Astrocyte (in vitro differentiated cells and primary cell): ENCODE data around the gene LRRC28. TPM values are rescaled to one million over a fixed set of nuclear protein-coding genes. Genes with fewer than 3 reads are reported as not detected.

Source experiments
- DNase-seq: peaks from one replicate; pipeline ENCODE4 v3.0.0-alpha.2; 2010; ENCODE audit warnings: low read depth
- FAIRE-seq: peaks from 2 replicates; lab custom pipeline; 2011; peaks lifted over from hg19 to GRCh38; lab: Jason Lieb, UNC
- H2AFZ ChIP-seq: 2 replicates; pipeline ENCODE4 v1.6.0; 2012; ENCODE audit warnings: low read depth, low read length, inconsistent platforms
- H3K27ac ChIP-seq: 2 replicates; pipeline ENCODE4 v1.5.1; 2011; ENCODE audit warnings: low read depth, low read length, inconsistent platforms
- H3K27me3 ChIP-seq: 2 replicates; pipeline ENCODE4 v1.6.0; 2011; ENCODE audit warnings: low read length, inconsistent platforms; ENCODE audit not compliant: insufficient read depth
- H3K36me3 ChIP-seq: 2 replicates; pipeline ENCODE4 v1.5.1; 2011; ENCODE audit warnings: low read length, inconsistent platforms; ENCODE audit not compliant: insufficient read depth
- H3K4me1 ChIP-seq: 2 replicates; pipeline ENCODE4 v1.5.1; 2011; ENCODE audit warnings: low read length, inconsistent platforms; ENCODE audit not compliant: insufficient read depth
- H3K4me2 ChIP-seq: 2 replicates; pipeline ENCODE4 v1.6.0; 2012; ENCODE audit warnings: low read length, inconsistent platforms
- H3K4me3 ChIP-seq: 2 replicates; pipeline ENCODE4 v1.5.1; 2011; ENCODE audit warnings: low read depth, mild to moderate bottlenecking, low read length, inconsistent platforms; ENCODE audit not compliant: insufficient read depth
- H3K79me2 ChIP-seq: 2 replicates; pipeline ENCODE4 v1.6.0; 2012; ENCODE audit warnings: mild to moderate bottlenecking, low read length, inconsistent platforms; ENCODE audit not compliant: insufficient read depth
- H3K9ac ChIP-seq: 2 replicates; pipeline ENCODE4 v1.6.0; 2012; ENCODE audit warnings: mild to moderate bottlenecking, low read length, inconsistent platforms
- H3K9me3 ChIP-seq: 2 replicates; pipeline ENCODE4 v1.5.1; 2012; ENCODE audit warnings: low read depth, mild to moderate bottlenecking, low read length, inconsistent platforms; ENCODE audit not compliant: insufficient read depth
- H4K20me1 ChIP-seq: 2 replicates; pipeline ENCODE4 v1.6.0; 2012; ENCODE audit warnings: low read length, inconsistent platforms; ENCODE audit not compliant: insufficient read depth
- H3K27ac Mint-ChIP-seq: one replicate; pipeline ENCODE4 v1.8.0; 2021; ENCODE audit warnings: mild to moderate bottlenecking, mixed read lengths; ENCODE audit not compliant: unreplicated experiment
- H3K27me3 Mint-ChIP-seq: one replicate; pipeline ENCODE4 v1.8.0; 2021; ENCODE audit warnings: low read depth, mixed read lengths; ENCODE audit not compliant: unreplicated experiment
- H3K36me3 Mint-ChIP-seq: one replicate; pipeline ENCODE4 v1.8.0; 2021; ENCODE audit warnings: low read depth, mixed read lengths; ENCODE audit not compliant: unreplicated experiment
- H3K4me1 Mint-ChIP-seq: one replicate; pipeline ENCODE4 v1.8.0; 2021; ENCODE audit warnings: low read depth, mixed read lengths; ENCODE audit not compliant: unreplicated experiment
- H3K4me3 Mint-ChIP-seq: one replicate; pipeline ENCODE4 v1.8.0; 2021; ENCODE audit warnings: mild to moderate bottlenecking, moderate library complexity, mixed read lengths; ENCODE audit not compliant: unreplicated experiment
- H3K9me3 Mint-ChIP-seq: one replicate; pipeline ENCODE4 v1.8.0; 2021; ENCODE audit warnings: mild to moderate bottlenecking, mixed read lengths; ENCODE audit not compliant: unreplicated experiment
- EZH2 ChIP-seq: IDR thresholded peaks from 2 replicates; pipeline ENCODE4 v1.6.1; 2012; ENCODE audit warnings: mild to moderate bottlenecking, low read length, inconsistent platforms; ENCODE audit not compliant: insufficient read depth
- total RNA-seq: library from RNA; stranded (reverse); gene quantifications from 2 replicates; pipeline ENCODE4 v1.2.1, GENCODE V29; 2021
- TF ChIP-seq, protein P1 (sequence below): IDR thresholded peaks from 2 replicates; pipeline ENCODE4 v1.5.1; 2011; ENCODE audit warnings: low read depth, mild to moderate bottlenecking, inconsistent platforms, low read length, moderate library complexity; ENCODE audit not compliant: insufficient read depth

The LRRC28 gene
- total RNA-seq, 1 donor from 2014 or later, result 28.1 TPM

- no peaks in the 10 kb centered on the region for H3K27me3 ChIP-seq
- no peaks in the 10 kb centered on the region for H3K79me2 ChIP-seq
- no peak for TF ChIP-seq EZH2
- H3K4me3 ChIP-seq, result no peak overlapping the region
- no peak overlapping the region for H3K9ac ChIP-seq
- Mint-ChIP-seq H3K9me3 (peaks cover 3% of the 10 kb centered on the region), H3K36me3 (peaks cover 12% of the 10 kb centered on the region), H3K27ac (no peak overlapping the region), H3K27me3 (no peaks in the 10 kb centered on the region), H3K4me3 (no peak overlapping the region), H3K4me1 (peaks cover 13% of the 10 kb centered on the region)
- no peak overlapping the region for H2AFZ ChIP-seq
- H3K27ac ChIP-seq, result no peak overlapping the region
- no peaks in the 10 kb centered on the region for H4K20me1 ChIP-seq
- no peaks in the 10 kb centered on the region for H3K9me3 ChIP-seq
- peaks cover 9% of the 10 kb centered on the region for H3K36me3 ChIP-seq
- H3K4me1 ChIP-seq, result peaks cover 7% of the 10 kb centered on the region
- DNase-seq, result no peak
- no peak for FAIRE-seq
- no peak overlapping the region for H3K4me2 ChIP-seq
Observed at GRCh38 chr15:99207672-99208071, 43.6 kb upstream of the LRRC28 start.

DNA sequence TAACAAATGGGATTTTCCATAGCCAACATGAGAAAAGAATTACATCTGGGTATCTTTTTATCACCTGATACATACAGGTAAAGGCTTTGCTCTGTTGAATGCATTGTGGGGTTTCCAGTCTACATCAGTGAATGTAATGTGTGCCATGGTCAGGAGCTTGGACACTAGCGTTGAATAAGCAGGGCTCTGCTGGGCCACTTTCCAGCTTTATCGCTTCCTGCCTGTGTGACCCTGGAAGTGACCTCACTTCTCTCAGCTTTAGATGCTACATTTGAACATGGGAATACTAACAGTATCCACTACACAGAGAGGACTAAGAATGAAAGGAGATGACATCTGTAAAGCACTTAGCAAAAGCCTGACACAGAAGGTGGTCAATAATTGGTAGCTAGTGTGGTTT is 42.0 kb upstream of the LRRC28 start:
- Mint-ChIP-seq H3K27me3 (no peaks in the 10 kb centered on the region), H3K9me3 (peaks cover 3% of the 10 kb centered on the region), H3K4me3 (no peak overlapping the region), H3K36me3 (peaks cover 12% of the 10 kb centered on the region), H3K4me1 (peaks cover 14% of the 10 kb centered on the region), H3K27ac (no peak overlapping the region)
- FAIRE-seq, result no peak
- TF ChIP-seq, protein P1, sequence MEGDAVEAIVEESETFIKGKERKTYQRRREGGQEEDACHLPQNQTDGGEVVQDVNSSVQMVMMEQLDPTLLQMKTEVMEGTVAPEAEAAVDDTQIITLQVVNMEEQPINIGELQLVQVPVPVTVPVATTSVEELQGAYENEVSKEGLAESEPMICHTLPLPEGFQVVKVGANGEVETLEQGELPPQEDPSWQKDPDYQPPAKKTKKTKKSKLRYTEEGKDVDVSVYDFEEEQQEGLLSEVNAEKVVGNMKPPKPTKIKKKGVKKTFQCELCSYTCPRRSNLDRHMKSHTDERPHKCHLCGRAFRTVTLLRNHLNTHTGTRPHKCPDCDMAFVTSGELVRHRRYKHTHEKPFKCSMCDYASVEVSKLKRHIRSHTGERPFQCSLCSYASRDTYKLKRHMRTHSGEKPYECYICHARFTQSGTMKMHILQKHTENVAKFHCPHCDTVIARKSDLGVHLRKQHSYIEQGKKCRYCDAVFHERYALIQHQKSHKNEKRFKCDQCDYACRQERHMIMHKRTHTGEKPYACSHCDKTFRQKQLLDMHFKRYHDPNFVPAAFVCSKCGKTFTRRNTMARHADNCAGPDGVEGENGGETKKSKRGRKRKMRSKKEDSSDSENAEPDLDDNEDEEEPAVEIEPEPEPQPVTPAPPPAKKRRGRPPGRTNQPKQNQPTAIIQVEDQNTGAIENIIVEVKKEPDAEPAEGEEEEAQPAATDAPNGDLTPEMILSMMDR, result no peak
- no peak for TF ChIP-seq EZH2
- Histone ChIP-seq H3K4me1 (peaks cover 7% of the 10 kb centered on the region), H3K27ac (no peak overlapping the region), H3K4me2 (no peak overlapping the region), H4K20me1 (no peaks in the 10 kb centered on the region), H3K9ac (no peak overlapping the region), H2AFZ (no peak overlapping the region), H3K79me2 (no peaks in the 10 kb centered on the region), H3K36me3 (peaks cover 9% of the 10 kb centered on the region), H3K27me3 (no peaks in the 10 kb centered on the region), H3K4me3 (no peak overlapping the region), H3K9me3 (no peaks in the 10 kb centered on the region)
- no peak for DNase-seq

GRCh38 chr15:99210334-99210733 is 40.9 kb upstream of the LRRC28 start:
- Histone ChIP-seq H3K27ac (no peak overlapping the region), H3K9me3 (no peaks in the 10 kb centered on the region), H3K27me3 (no peaks in the 10 kb centered on the region), H3K4me1 (peaks cover 7% of the 10 kb centered on the region), H3K79me2 (no peaks in the 10 kb centered on the region), H4K20me1 (no peaks in the 10 kb centered on the region), H3K4me2 (no peak overlapping the region), H2AFZ (no peak overlapping the region), H3K9ac (no peak overlapping the region), H3K4me3 (no peak overlapping the region), H3K36me3 (peaks cover 9% of the 10 kb centered on the region)
- Mint-ChIP-seq H3K27me3 (no peaks in the 10 kb centered on the region), H3K27ac (no peak overlapping the region), H3K4me3 (no peak overlapping the region), H3K9me3 (peaks cover 3% of the 10 kb centered on the region), H3K4me1 (peaks cover 14% of the 10 kb centered on the region), H3K36me3 (peaks cover 7% of the 10 kb centered on the region)
- FAIRE-seq (no peak), DNase-seq (no peak)
- no peak for TF ChIP-seq EZH2
- TF ChIP-seq, protein P1, result no peak
